Measurements from ENCODE around the gene PPIP5K2.
"Not testable (repeated sequence)": the region's sequence is repeated elsewhere in the genome, so short reads cannot be mapped to it uniquely, and the experiment has no call there.

Gene PPIP5K2

DNA sequence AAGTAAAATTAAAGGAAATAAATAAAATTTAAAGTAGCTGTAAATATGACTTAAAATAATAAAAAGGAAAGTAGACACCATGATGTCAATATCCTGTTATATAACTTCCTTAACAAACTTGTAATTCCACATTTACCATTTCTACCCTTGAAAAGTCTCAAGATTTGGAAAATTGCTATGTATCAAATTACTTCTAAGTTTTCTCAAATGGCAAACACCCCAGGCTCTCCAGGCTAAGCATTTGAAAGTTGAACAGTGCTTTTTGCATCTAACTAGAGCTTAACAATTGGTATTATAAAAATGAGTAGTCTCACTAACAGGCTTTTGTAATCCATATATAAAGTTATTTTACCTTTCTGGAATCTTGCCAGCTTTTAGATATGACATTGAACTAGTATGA lies 97.0 kb downstream of the PPIP5K2 start:
- Mint-ChIP-seq H3K27ac (peak overlapping the region in 1 of 3 experiments; percentile 23), H3K4me1 (peaks cover 6% of the 10 kb centered on the region), H3K36me3 (ENCODE audit: low read depth) (peaks cover 6% of the 10 kb centered on the region), H3K4me3 (no peak overlapping the region), H3K9me3 (no peaks in the 10 kb centered on the region), H3K27me3 (ENCODE audit: low read depth) (no peaks in the 10 kb centered on the region)
- TF ChIP-seq, protein P1, sequence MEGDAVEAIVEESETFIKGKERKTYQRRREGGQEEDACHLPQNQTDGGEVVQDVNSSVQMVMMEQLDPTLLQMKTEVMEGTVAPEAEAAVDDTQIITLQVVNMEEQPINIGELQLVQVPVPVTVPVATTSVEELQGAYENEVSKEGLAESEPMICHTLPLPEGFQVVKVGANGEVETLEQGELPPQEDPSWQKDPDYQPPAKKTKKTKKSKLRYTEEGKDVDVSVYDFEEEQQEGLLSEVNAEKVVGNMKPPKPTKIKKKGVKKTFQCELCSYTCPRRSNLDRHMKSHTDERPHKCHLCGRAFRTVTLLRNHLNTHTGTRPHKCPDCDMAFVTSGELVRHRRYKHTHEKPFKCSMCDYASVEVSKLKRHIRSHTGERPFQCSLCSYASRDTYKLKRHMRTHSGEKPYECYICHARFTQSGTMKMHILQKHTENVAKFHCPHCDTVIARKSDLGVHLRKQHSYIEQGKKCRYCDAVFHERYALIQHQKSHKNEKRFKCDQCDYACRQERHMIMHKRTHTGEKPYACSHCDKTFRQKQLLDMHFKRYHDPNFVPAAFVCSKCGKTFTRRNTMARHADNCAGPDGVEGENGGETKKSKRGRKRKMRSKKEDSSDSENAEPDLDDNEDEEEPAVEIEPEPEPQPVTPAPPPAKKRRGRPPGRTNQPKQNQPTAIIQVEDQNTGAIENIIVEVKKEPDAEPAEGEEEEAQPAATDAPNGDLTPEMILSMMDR (IDR thresholded peaks at IDR 0.05; ENCODE audit: unreplicated experiment in 3 of 3): no peak

DNA sequence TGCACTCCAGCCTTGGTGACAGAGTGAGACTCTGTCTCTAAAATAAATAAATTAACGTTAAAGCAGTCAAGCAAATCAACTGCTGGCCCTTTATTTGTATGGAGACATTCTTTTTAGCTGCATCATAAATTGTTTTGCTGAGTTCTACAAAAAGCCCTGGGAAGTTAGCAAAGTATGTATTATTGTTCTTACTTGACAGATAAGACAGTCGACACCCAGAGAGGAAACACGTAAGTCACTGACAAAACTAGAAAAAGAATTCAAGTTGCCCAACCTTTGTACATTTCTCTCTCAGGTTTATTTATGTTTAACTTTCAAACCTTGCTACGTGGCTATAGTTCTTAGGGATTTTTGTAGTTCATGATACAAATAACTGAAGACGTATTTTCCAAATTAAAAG lies 98.1 kb downstream of the PPIP5K2 start:
- no peaks in the 10 kb centered on the region for H3K9me3 Mint-ChIP-seq
- no peak overlapping the region for H3K4me3 Mint-ChIP-seq
- TF ChIP-seq, protein P1 (IDR thresholded peaks at IDR 0.05; ENCODE audit: unreplicated experiment in 3 of 3): no peak
- H3K27ac Mint-ChIP-seq: peak overlapping the region in 1 of 3 experiments; percentile 66
- H3K4me1 Mint-ChIP-seq: peaks cover 4% of the 10 kb centered on the region
- peaks cover 6% of the 10 kb centered on the region for H3K36me3 Mint-ChIP-seq (ENCODE audit: low read depth)
- H3K27me3 Mint-ChIP-seq (ENCODE audit: low read depth): no peaks in the 10 kb centered on the region

- not testable (repeated sequence) for H3K4me1 Mint-ChIP-seq; H3K4me3 Mint-ChIP-seq; H3K27me3 Mint-ChIP-seq (ENCODE audit: low read depth); H3K9me3 Mint-ChIP-seq; H3K27ac Mint-ChIP-seq; H3K36me3 Mint-ChIP-seq (ENCODE audit: low read depth)
Observed at GRCh38 chr5:103219074-103219473, 99.0 kb downstream of the PPIP5K2 start.

DNA sequence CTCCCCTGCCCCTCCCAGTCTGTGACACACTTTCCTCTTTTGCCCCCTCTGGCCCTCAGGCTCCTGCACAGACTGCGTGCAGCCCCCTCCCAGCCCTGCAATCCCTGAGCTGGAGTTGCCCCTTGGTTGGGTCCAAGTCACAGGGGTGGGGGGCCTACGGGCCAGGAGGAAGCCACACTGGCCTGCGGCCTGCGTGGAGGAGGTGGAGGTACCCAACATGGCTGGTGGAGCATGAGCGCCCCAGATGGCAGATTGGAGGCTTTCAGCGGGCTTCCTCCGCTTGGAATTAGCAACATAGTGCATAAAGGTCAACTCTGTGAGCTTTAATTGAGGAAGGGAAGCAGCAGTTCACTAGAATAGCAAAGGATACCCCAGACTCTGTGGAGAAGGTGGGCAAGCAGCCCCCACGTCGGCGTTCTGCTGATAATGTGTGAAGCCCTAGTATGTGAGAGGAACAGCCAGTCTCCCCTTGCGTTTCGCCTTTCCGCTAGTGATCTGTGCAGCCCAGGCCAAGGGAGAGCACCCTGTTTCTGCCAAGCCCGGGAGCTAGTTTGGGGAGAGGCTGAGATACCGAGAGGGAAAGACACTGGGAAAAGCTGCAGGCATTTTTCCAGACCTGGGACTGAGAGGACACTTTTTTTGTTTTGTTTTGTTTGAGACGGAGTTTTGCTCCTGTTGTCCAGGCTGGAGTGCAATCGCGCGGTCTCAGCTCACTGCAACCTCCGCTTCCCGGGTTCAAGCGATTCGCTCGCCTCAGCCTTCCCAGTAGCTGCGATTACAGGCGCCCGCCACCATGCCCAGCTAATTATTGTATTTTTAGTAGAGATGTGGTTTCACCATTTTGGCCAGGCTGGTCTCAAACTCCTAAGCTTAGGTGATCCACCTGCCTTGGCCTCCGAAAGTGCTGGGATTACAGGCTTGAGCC lies 103.2 kb downstream of the PPIP5K2 start:
- no peaks in the 10 kb centered on the region for H3K27me3 Mint-ChIP-seq (ENCODE audit: low read depth)
- no peak overlapping the region for H3K27ac Mint-ChIP-seq
- H3K4me1 Mint-ChIP-seq: no peaks in the 10 kb centered on the region
- H3K36me3 Mint-ChIP-seq (ENCODE audit: low read depth): peaks cover 6% of the 10 kb centered on the region
- TF ChIP-seq, protein P1 (IDR thresholded peaks at IDR 0.05; ENCODE audit: unreplicated experiment in 3 of 3): no peak
- H3K4me3 Mint-ChIP-seq: no peak overlapping the region
- H3K9me3 Mint-ChIP-seq: peaks cover 3% of the 10 kb centered on the region

DNA sequence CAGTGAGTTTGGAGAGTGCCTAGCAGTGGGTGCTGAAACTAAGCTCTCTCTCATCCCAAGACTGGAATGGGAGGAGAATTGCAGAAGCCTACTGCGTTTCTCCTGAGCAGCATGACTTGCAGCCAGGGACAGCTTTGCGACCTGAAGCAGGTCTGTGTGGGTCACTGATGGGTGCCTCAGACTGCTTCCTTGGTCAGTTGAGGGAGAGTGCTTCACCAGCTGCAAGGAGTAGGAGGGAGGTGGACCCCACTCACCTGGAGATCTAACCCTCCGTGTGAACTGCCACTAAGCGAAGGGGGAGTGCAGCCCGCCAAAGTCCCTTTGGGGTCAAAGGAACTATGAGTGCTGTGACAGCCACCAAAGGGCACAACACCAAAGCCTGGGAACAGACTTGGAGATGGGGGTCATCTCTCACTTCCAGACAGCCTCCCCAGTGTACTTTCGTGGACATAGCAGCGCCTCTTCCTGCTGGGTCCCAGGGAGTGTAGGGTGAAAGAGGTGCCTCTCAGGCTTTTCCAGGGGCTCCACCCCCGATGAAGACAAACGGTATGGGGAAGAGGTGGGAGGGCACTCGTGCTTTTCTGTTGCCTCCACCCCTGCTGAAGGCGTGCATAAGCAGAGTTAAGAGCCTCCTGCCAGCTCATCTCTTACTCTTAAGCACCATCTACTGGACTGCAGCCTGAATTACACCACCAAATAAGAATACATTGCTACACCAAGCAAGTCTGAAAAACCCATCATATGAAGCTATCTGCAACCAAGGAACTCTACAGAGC lies 104.2 kb downstream of the PPIP5K2 start:
- Mint-ChIP-seq H3K4me1 (no peaks in the 10 kb centered on the region), H3K9me3 (peaks cover 9% of the 10 kb centered on the region), H3K27me3 (ENCODE audit: low read depth) (no peaks in the 10 kb centered on the region), H3K4me3 (no peak overlapping the region), H3K36me3 (ENCODE audit: low read depth) (peaks cover 6% of the 10 kb centered on the region), H3K27ac (no peak overlapping the region)
- TF ChIP-seq, protein P1 (IDR thresholded peaks at IDR 0.05; ENCODE audit: unreplicated experiment in 3 of 3): peak; percentile 37 to 66 (median 53)

DNA sequence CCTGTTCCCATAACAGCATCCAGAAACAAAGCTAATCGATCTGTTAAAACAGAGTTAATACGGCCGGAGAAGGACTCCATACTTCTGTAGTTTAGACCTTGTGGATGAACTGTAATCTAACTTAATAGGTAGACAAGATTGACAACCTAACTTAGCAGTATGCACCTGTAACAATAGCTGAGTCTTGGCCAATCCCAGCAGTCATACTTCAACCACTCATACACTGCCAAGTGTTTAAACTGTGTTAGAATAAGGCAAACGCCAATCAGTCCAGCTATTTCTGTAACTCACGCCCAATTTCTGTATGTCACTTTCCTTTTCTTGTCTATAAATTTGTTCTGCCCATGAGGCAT lies 104.8 kb downstream of the PPIP5K2 start:
- Mint-ChIP-seq H3K27me3 (ENCODE audit: low read depth) (no peaks in the 10 kb centered on the region), H3K4me3 (no peak overlapping the region), H3K36me3 (ENCODE audit: low read depth) (peaks cover under 1% of the 10 kb centered on the region), H3K27ac (no peak overlapping the region), H3K9me3 (peaks cover 9% of the 10 kb centered on the region), H3K4me1 (no peaks in the 10 kb centered on the region)
- TF ChIP-seq, protein P1 (IDR thresholded peaks at IDR 0.05; ENCODE audit: unreplicated experiment in 3 of 3): no peak
